Neural progenitor cell (in vitro differentiated cells): ENCODE results near the gene HIRA.

Source experiments
- CTCF ChIP-seq: fragments of 200-600 bp; sonication (generic); IDR thresholded peaks from 2 replicates; pipeline ENCODE4 v1.5.1; 2017; ENCODE audit warnings: antibody characterized with exemption, mild to moderate bottlenecking
- EZH2 ChIP-seq: fragments of 200-600 bp; sonication (generic); IDR thresholded peaks from 2 replicates; pipeline ENCODE4 v1.6.1; 2017; ENCODE audit warnings: antibody characterized with exemption, mild to moderate bottlenecking, moderate library complexity

DNA sequence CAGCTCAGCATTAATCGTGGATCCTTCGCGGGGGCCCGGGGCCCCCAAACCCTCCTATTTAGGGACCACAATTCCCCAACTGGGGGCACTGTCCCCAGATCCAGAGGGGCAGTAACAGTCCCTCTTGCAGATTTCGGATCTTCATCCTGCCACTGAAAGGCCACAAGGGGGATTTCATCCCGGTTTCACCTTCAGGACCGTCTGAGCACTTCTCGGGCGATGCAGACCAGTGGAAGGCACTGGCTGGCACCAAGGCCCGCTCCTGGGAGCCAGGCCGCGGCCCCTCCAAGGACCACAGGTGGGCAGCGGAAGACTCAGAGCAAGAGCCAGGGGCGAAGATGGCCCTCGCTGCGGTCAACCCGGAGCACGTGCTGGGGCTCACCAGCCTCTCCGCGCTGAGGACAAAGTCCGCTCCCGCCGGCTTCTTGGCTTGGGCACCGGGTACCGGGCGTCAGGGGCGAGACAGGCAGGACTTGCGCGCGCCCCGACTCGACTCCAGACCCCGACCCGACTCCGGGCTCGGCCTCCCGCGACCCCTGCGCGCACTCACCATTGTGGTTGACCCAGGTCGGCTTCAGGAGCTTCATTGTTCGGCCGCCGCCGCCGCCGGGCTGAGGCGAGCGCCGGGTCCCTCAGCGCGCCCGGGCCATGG is 517 bp downstream of the HIRA start:
- TF ChIP-seq CTCF (peak; percentile 57), EZH2 (no peak)
